Omental fat pad (tissue), 4 donors: ENCODE measurements around the gene NOL4L. TPM values are rescaled to one million over a fixed set of nuclear protein-coding genes. Genes with fewer than 3 reads are reported as not detected.

Source experiments
- ATAC-seq: fragments of 150-250 bp; one replicate; pipeline ENCODE4 v1.9.1; 2016; ENCODE audit warnings: mild to moderate bottlenecking, moderate library complexity; ENCODE audit not compliant: low FRiP score
- DNase-seq: peaks from one replicate; pipeline ENCODE4 v3.0.0-alpha.2; 2019; ENCODE audit warnings: low spot score
- total RNA-seq, 4 donors: library from RNA; depleted of rRNA; stranded (reverse); fragments of >200 nt; gene quantifications; one replicate each; pipeline ENCODE4 v1.1.0, GENCODE V29; 2016
- TF ChIP-seq, protein P1 (sequence below), 3 donors: fragments of 450-650 bp; IDR thresholded peaks; one replicate each; pipeline ENCODE4 v1.5.1; 2016 to 2017; ENCODE audit warnings: antibody characterized with exemption in 3 of 3, mild to moderate bottlenecking in 3 of 3, moderate library complexity in 2 of 3

The NOL4L gene
- total RNA-seq, 4 donors from 2014 or later = 6.8 to 15.3 (median 13.6) TPM

DNA sequence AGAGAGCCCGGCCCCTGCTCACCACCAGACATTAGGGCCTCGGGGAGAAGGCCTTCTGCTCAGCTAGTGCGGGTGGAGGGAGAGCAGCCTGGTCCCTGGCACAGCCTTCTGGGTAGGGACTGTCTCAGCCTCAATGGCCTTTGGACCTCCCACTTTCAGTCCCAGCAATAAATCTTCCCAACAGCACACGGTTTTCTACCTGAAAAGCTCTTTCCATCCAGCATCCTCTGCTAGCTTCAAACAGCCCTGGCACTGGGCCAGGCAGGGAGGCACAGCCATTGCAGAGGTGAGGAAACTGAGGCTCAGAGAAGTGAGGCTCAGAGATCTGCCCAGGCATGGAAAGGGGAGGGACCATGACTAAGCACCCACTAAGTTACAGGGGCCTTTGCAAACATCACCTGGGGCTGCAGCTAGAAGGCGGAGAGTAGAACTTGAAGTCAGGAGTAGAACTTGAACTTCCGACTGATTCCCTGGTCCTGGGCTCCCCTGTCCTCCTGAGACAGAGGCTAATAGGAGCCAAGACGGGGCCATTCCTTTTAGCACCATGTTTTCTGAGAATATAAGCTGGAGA is 43.9 kb upstream of the NOL4L start:
- no peak for ATAC-seq
- TF ChIP-seq, protein P1, sequence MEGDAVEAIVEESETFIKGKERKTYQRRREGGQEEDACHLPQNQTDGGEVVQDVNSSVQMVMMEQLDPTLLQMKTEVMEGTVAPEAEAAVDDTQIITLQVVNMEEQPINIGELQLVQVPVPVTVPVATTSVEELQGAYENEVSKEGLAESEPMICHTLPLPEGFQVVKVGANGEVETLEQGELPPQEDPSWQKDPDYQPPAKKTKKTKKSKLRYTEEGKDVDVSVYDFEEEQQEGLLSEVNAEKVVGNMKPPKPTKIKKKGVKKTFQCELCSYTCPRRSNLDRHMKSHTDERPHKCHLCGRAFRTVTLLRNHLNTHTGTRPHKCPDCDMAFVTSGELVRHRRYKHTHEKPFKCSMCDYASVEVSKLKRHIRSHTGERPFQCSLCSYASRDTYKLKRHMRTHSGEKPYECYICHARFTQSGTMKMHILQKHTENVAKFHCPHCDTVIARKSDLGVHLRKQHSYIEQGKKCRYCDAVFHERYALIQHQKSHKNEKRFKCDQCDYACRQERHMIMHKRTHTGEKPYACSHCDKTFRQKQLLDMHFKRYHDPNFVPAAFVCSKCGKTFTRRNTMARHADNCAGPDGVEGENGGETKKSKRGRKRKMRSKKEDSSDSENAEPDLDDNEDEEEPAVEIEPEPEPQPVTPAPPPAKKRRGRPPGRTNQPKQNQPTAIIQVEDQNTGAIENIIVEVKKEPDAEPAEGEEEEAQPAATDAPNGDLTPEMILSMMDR (IDR thresholded peaks at IDR 0.05) = no peak
- DNase-seq = no peak

DNA sequence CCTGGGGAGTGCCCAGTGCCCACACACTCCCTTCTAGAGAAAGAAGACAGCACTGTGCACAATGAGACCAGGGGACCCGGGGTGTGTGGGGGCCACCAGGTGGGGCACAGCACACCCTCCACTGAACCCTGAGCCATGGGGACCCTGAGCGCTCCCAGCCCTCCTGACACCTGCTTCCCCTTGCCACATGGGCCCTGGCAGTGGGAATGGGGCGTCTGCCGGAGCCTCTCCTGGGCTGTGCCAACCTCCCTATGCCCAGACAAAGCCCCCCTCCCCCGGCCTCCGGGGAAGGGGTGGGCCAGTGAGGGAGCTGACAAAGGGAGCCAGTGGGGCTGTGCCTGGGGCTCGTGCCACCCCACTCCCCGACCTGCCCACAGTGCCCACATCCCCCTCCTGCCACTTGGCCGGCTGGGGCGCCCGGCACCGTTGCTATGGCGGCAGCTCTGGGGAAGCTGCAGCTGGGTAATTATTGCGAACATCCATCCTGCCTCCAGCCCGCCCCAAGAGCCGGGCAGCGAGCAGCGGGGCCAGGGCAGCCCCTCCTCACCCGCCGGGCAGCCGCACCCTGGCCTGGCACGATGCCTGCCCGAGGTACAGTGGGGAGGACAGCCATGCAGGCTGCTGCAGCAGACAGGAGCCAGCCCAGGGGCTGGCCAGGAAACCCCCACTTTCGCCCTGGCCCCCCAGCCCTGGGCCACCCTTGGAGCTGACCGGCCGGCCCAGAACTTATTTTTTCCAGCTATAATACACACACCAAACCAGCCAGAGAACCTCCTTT is 41.9 kb upstream of the NOL4L start:
- ATAC-seq = no peak
- TF ChIP-seq, protein P1 (IDR thresholded peaks at IDR 0.05) = no peak
- DNase-seq = no peak

DNA sequence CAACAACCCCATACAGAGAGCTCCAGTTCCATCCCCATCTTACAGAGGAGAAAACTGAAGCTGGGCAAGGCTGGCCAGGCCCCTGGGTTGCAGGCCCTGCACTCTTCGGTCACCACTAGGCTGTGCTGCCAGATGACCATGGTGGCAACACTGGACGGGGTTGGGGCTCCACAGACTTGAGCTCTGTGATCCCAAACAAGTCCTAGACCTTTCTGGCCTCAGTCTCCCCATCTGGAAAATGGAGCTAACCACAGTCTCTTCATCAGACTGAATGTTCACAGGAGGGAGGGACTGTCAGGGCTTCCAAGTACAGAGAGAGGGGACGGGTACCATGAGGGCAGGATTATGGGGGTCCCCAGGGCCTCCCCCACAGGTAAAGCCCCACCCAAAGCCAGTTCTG is 41.3 kb upstream of the NOL4L start:
- ATAC-seq (no peak), DNase-seq (no peak)
- TF ChIP-seq, protein P1 (IDR thresholded peaks at IDR 0.05) = no peak

DNA sequence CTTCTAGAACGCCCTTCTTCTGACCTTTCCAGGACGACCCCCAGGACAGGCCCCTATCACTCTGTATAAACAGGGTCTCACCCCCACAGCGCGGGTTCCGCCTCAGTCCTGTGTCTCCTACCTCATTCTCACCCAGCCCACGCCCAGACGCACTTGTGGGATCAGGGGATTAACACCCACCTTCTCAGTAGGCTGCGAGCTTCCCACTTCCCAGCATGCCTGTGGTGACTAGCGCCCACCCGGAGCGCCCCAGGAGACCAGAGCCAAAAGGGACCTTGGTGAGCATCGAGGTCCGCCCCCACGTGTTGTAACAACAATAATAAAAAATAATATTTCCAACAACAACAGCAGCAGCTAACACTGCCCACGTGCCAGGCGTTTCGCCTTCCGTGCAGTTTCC is 40.9 kb upstream of the NOL4L start:
- TF ChIP-seq, protein P1 (IDR thresholded peaks at IDR 0.05) = no peak
- ATAC-seq = no peak
- DNase-seq = no peak

DNA sequence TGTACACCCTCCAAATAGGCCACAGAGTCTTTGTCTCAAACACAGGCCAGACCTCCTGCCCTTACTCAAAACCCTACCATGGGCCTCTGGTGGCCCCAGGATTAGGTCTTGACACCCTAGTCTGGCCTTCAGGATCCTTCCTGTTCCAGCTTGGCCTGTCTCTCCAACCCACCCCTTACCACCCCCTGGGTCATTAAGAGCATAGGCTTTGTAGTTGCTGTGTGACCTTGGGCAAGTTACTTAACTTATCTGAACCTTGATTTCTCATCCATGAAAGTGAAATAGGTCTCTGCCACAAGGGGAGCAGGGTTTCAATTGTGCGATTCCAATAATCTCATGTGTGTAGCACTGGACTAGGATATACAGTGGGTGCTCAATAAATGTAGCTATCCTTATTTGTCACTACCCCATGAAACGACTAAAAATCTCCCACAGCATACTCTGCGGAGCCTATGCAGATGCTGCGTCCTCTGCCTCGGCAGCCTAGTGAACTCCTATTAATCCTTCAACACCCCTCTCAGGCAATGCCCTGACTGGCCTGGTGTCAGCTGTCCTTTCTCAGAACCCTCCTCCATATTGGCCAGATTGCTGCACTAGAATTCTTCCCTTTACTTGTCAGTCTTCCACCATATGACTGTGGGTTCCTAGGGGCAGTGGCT is 39.7 kb upstream of the NOL4L start:
- ATAC-seq = no peak
- no peak for DNase-seq
- TF ChIP-seq, protein P1 (IDR thresholded peaks at IDR 0.05) = no peak

DNA sequence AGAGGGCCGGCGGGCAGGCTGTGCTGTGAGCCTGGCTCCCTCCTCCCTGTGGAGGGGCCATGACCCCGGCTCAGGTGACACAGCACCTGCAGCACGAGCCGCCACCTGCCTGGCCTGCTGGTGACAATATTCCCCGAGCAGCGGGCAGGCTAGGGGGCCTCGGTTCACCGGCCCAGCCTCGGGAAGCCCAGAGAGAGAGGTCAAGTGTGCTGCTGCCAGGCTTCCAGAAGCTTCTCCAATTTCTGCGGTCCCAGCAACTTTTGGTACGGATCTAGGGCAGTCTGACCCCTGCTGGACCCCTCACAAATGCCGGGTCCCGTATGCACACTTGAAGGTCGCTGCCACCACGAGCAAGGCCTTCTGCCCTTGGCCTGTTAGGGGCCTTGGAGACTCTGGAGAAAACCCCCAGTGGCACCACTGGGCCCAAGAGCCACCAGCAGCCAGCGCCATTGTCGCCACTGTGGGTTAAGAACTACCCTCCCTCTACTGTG is 38.6 kb upstream of the NOL4L start:
- DNase-seq = no peak
- no peak for ATAC-seq
- TF ChIP-seq, protein P1 (IDR thresholded peaks at IDR 0.05) = no peak
